HepG2 (cell line): ENCODE results near the gene CIART. TPM values are rescaled to one million over a fixed set of nuclear protein-coding genes. Genes with fewer than 3 reads are reported as not detected.

Source experiments
- ADNP ChIP-seq: sonication (generic); formaldehyde crosslinking; IDR thresholded peaks from 2 replicates; pipeline ENCODE4 v1.4.0; 2020; ENCODE audit warnings: missing genetic modification reagents
- ATF7 ChIP-seq, 2 experiments: fragments of 450-650 bp in 1 of 2; sonication (generic) in 1 of 2; formaldehyde crosslinking in 1 of 2; IDR thresholded peaks; 2 replicates each; pipeline versions ENCODE4 v1.4.0 to v1.6.1; 2016 to 2020; ENCODE audit warnings: antibody characterized with exemption in 1 of 2, mild to moderate bottlenecking in 1 of 2, missing genetic modification reagents in 1 of 2
- MED1 ChIP-seq: sonication (generic); formaldehyde crosslinking; IDR thresholded peaks from 2 replicates; pipeline ENCODE4 v1.4.0; 2020; ENCODE audit warnings: missing genetic modification reagents
- MTERF4 ChIP-seq: sonication (generic); formaldehyde crosslinking; IDR thresholded peaks from 2 replicates; pipeline ENCODE4 v1.8.0; 2023; ENCODE audit warnings: mild to moderate bottlenecking, missing genetic modification reagents
- PATZ1 ChIP-seq: sonication (generic); formaldehyde crosslinking; IDR thresholded peaks from 2 replicates; pipeline ENCODE4 v1.4.0; 2020; ENCODE audit warnings: missing genetic modification reagents
- PREB ChIP-seq: sonication (generic); formaldehyde crosslinking; IDR thresholded peaks from 2 replicates; pipeline ENCODE4 v1.4.0; 2020; ENCODE audit warnings: missing genetic modification reagents
- SAFB2 ChIP-seq: sonication (generic); formaldehyde crosslinking; IDR thresholded peaks from 2 replicates; pipeline ENCODE4 v1.5.1; 2020; ENCODE audit warnings: missing genetic modification reagents, low read depth, mild to moderate bottlenecking, borderline replicate concordance
- SP4 ChIP-seq: sonication (generic); formaldehyde crosslinking; IDR thresholded peaks from 2 replicates; pipeline ENCODE4 v1.8.1; 2023; ENCODE audit warnings: mild to moderate bottlenecking, missing genetic modification reagents
- SRSF4 ChIP-seq: fragments of 200-400 bp; formaldehyde crosslinking; IDR thresholded peaks from one replicate; pipeline ENCODE4 v1.6.1; 2018; ENCODE audit warnings: mild to moderate bottlenecking, low read depth, low read length, moderate library complexity; ENCODE audit not compliant: poor library complexity, severe bottlenecking
- TCF12 ChIP-seq, 2 experiments: fragments of 450-650 bp in 1 of 2; sonication (generic) in 1 of 2; formaldehyde crosslinking in 1 of 2; IDR thresholded peaks; 2 replicates each; pipeline versions ENCODE4 v1.6.1 to v1.8.0; 2017 to 2022; ENCODE audit warnings: antibody characterized with exemption in 1 of 2, mild to moderate bottlenecking in 1 of 2, missing genetic modification reagents in 1 of 2, moderate library complexity in 1 of 2
- U2AF1 ChIP-seq: fragments of 200-400 bp; formaldehyde crosslinking; optimal IDR thresholded peaks from 2 replicates; pipeline ENCODE3; 2017; ENCODE audit warnings: mild to moderate bottlenecking, low read depth, low read length
- WIZ ChIP-seq: sonication (generic); formaldehyde crosslinking; IDR thresholded peaks from 2 replicates; pipeline ENCODE4 v1.5.1; 2020; ENCODE audit warnings: mild to moderate bottlenecking, missing genetic modification reagents
- ZBTB49 ChIP-seq: sonication (generic); formaldehyde crosslinking; IDR thresholded peaks from 2 replicates; pipeline ENCODE4 v1.4.0; 2020; ENCODE audit warnings: missing genetic modification reagents, borderline replicate concordance
- ZFP1 ChIP-seq: IDR thresholded peaks from 2 replicates; pipeline ENCODE4 v1.6.1; 2016
- ZNF101 ChIP-seq: sonication (generic); formaldehyde crosslinking; IDR thresholded peaks from 2 replicates; pipeline ENCODE4 v1.4.0; 2020; ENCODE audit warnings: mild to moderate bottlenecking, low read depth, missing genetic modification reagents, borderline replicate concordance
- ZNF20 ChIP-seq: sonication (generic); formaldehyde crosslinking; IDR thresholded peaks from 2 replicates; pipeline ENCODE4 v1.4.0; 2020; ENCODE audit warnings: mild to moderate bottlenecking, moderate library complexity, missing genetic modification reagents
- ZNF275 ChIP-seq: sonication (generic); formaldehyde crosslinking; IDR thresholded peaks from 2 replicates; pipeline ENCODE4 v1.8.0; 2022; ENCODE audit warnings: missing genetic modification reagents, mild to moderate bottlenecking, inconsistent platforms, borderline replicate concordance
- ZNF557 ChIP-seq: sonication (generic); formaldehyde crosslinking; IDR thresholded peaks from 2 replicates; pipeline ENCODE4 v1.4.0; 2020; ENCODE audit warnings: missing genetic modification reagents
- ZNF576 ChIP-seq: sonication (generic); formaldehyde crosslinking; IDR thresholded peaks from 2 replicates; pipeline ENCODE4 v1.4.0; 2020; ENCODE audit warnings: mild to moderate bottlenecking, missing genetic modification reagents
- ZSCAN21 ChIP-seq: sonication (generic); formaldehyde crosslinking; IDR thresholded peaks from 2 replicates; pipeline ENCODE4 v1.8.0; 2022; ENCODE audit warnings: mild to moderate bottlenecking, missing genetic modification reagents, moderate library complexity, borderline replicate concordance
- polyA plus RNA-seq, 8 experiments: library from polyadenylated mRNA; depleted of rRNA in 3 of 8; stranded (reverse) in 7 of 8; unstranded in 1 of 8; fragments of >200 nt; fragmentation: Illumina TruSeq in 4 of 8; extraction: Trizol in 4 of 8; gene quantifications; 2 replicates each; pipeline versions ENCODE4 v1.2.1 to v1.2.3, GENCODE V29; 2011 to 2016; ENCODE audit warnings: low read depth in 4 of 8, missing spikeins in 1 of 8, mixed read lengths in 1 of 8; ENCODE audit not compliant: insufficient read depth in 1 of 8
- total RNA-seq, 5 experiments: library from RNA; depleted of rRNA; stranded (reverse); fragments of >200 nt; fragmentation: Illumina TruSeq; extraction: Trizol; gene quantifications; 2 replicates each; pipeline ENCODE4 v1.2.3, GENCODE V29; 2016; ENCODE audit warnings: low read depth in 1 of 5

The CIART gene
- total and polyA plus RNA-seq, 2 of the 13 experiments (the other 11 are each of a cell fraction or from before 2014, with no cell fraction given): 0.58 TPM; not detected in 1

GRCh38 chr1:150235852-150236613 lies 46.3 kb upstream of the CIART start, which contains the start of gene ANP32E (continued):
- TF ChIP-seq SRSF4: no peak
- TF ChIP-seq ZBTB49: 0 out of 2 replicates have a peak, but pooled peaks have one; percentile 24
- peak; percentile 69; the same call in 1 of the 2 replicates for TF ChIP-seq ZSCAN21 (CRISPR knock-in tag)
- TF ChIP-seq ADNP (CRISPR knock-in tag): no peak
- TF ChIP-seq ZNF101 (CRISPR knock-in tag): no peak
- TF ChIP-seq ZNF275 (CRISPR knock-in tag): peak; percentile 87
- TF ChIP-seq WIZ: no peak
- no peak for TF ChIP-seq ZFP1 (CRISPR knock-in tag)
- TF ChIP-seq PREB (CRISPR knock-in tag): 0 out of 2 replicates have a peak, but pooled peaks have one; percentile 37
- TF ChIP-seq ATF7 (IDR thresholded peaks at IDR 0.05): no peak
- TF ChIP-seq ATF7 (CRISPR knock-in tag; IDR thresholded peaks at IDR 0.05): no peak
- TF ChIP-seq SP4: peak; percentile 90
- TF ChIP-seq ZNF557 (CRISPR knock-in tag): peak; percentile 77; the same call in 1 of the 2 replicates
- TF ChIP-seq MTERF4 (CRISPR knock-in tag): peak; percentile 56; the same call in 1 of the 2 replicates
- no peak for TF ChIP-seq TCF12 (IDR thresholded peaks at IDR 0.05)
- no peak for TF ChIP-seq TCF12 (CRISPR knock-in tag; IDR thresholded peaks at IDR 0.05)
- TF ChIP-seq SAFB2 (CRISPR knock-in tag): peak; percentile 73; the same call in 1 of the 2 replicates
- TF ChIP-seq U2AF1: no peak
- TF ChIP-seq MED1 (CRISPR knock-in tag): peak; percentile 82
- no peak for TF ChIP-seq ZNF20
- TF ChIP-seq ZNF576 (CRISPR knock-in tag): no peak
- peak; percentile 78 for TF ChIP-seq PATZ1 (CRISPR knock-in tag)
